HTERT RPE-1 (cell line): ENCODE data around the gene GINS1.

Experiments
- in situ Hi-C: fragments of 300-500 bp; cut with MboI; formaldehyde crosslinking; loops from 4 replicates; pipeline ENCODE4 v1.14.3; 2020; ENCODE audit warnings: low sequenced_read_pairs

The GINS1 gene

GRCh38 chr20:25453035-25453810, 45.8 kb downstream of the GINS1 start:
- in situ Hi-C loops: no loop called here

GRCh38 chr20:25454153-25454900, 46.9 kb downstream of the GINS1 start:
- in situ Hi-C loops: no loop called here

DNA sequence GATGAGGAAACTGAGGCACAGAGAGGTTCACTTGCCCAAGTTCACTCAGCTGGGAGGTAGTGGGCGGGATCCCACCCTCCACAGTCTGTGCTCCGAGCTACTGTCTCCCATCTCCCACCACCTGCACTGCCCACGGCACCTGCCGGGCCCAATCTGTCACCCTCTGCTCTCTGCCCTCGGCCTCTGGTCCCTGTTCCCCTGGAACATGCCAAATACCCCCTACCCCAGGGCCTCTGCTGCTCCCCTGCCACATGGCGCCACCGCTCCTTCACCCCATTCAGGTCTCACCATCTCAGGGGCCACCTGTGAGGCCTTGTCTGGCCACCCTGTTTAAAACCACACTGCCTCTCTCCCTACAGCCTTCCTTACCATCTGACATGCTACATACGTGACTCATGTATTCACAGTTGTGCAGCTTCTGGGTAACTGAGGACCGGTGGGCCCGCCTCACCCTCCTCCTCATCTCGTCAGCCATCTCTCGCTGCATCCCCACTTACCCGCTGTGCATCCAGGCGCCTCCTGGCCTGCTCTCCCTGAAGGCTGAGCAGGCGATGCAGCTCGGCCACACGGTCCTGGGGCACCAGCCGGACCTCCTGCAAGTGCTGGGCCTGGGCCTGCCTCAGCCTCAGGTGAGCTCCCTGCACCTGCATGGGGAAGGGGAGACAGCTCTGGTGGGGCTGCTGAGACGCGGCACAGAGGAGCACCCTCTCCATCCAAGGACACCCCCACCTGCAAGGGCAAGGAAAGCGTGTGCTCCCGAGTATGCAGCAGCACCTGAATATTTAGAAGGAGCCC, 50.6 kb downstream of the GINS1 start:
- in situ Hi-C loops: no loop called here

DNA sequence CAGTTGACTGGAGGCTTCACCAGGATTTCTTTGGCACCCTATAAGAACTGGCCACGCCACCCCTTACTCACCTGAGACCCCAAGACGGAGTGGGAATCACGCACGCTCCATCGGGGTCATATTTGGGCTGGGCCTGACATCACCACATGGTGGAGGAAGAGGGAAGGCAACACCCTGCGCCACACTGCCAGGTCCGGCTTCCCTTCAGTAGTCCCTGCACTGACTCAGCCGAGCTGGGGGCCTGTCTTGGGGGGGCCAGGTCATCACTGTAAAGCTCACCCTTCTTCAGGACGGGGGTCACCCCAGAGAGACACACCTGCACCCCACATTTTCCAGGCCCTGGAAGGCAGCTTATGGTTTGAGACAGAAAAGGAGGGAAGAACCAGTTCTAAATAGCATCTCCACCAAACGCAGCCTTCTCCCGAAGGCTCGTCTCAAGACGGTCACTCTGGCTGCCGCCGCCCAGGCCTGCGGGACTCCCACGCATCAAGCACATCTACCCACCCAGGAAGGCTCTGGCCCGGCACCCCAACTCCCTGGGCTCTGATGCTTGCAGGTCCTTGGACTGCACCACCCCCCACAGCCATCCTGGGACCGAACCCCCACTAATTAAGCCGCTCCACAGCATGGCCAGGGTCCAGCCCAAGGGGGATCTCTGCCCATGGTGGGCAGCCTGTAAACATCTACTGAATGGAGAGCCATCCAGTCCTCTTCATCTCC, 51.8 kb downstream of the GINS1 start:
- in situ Hi-C loops: no loop called here

DNA sequence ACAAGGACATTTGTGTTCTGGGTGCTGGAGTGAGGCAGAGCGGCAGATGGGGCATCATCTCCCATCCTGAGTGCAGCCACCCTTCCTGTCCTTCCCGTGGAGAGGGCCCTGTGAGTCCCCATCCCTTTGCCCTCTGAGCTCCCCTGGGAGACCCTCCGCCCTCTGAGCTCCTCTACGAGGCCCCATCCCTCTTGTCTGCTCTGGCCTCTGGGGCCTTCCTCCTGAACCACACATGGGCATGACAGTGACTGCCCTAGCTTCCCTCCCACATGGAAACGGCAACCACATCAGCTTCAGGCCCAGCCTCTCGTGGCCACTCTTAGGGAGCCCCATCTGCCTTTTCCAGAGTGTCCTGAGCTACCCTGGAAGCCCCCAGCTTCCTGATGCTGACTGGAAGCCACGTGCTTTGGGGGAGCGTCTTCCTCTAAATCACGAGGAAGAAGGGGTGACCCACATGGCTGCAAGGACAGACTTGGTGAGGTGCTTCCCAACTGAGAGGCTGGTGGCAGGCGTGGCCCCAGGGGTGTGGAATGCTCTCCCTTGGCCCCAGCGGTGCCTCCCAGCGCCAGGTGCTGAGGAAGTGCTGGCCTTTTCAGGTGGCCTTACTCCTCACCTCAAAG, 52.6 kb downstream of the GINS1 start:
- in situ Hi-C loops: no loop called here

GRCh38 chr20:25460566-25461280, 53.2 kb downstream of the GINS1 start:
- in situ Hi-C loops: no loop called here

DNA sequence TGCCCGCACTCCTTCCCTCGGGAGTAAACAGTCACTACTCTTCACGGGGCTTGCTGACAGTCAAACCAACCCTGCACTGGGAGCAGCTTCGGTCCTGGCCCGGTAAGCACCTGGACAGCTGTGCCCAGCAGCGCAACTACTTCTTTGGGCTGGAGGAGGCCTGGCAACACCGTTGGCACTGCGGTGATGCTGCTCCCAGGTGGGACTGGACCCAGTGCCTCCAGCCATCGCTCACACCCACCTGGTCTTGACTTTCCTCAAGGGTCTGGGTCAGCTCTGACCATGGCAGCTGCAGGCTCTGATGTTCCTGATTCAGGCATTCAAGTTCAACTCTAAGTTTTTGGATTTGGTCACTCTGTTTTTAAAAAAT, 53.8 kb downstream of the GINS1 start:
- in situ Hi-C loops: no loop called here

DNA sequence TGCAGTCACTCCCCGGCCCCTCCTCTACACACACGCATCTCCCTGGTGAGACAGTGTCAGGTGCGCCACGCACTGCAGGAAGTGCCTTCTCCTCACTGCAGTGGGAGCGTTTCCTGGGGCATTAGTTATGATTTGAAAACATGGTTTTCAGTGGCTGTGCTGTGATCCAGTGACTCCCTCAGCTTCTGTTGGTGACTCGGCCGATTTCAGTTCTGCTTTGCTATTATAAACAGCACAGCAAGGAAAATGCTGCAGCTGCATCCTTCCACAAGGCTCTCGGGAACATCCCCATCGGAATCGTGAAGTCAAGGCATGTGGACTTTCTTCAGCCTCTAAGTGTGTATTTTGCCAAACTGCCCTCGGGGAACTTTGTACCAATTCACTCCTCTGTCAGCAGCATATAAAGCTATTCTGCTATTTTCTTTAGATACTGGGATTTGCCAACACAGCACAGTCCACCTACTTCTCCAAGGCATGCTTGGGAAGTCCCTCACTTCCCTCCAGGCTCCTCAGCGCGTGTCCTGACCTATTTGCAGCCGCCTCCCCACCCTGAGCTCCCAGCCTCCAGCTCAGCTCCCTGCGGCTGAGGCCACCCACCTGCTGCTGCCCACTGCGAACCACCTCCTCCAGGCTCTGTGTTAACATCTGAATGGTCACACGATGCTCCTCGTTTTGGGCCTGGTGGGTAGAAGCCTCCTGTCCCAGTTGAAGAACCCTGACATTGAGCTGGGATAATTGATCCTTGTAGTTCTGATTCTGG, 54.5 kb downstream of the GINS1 start:
- in situ Hi-C loops: no loop called here

DNA sequence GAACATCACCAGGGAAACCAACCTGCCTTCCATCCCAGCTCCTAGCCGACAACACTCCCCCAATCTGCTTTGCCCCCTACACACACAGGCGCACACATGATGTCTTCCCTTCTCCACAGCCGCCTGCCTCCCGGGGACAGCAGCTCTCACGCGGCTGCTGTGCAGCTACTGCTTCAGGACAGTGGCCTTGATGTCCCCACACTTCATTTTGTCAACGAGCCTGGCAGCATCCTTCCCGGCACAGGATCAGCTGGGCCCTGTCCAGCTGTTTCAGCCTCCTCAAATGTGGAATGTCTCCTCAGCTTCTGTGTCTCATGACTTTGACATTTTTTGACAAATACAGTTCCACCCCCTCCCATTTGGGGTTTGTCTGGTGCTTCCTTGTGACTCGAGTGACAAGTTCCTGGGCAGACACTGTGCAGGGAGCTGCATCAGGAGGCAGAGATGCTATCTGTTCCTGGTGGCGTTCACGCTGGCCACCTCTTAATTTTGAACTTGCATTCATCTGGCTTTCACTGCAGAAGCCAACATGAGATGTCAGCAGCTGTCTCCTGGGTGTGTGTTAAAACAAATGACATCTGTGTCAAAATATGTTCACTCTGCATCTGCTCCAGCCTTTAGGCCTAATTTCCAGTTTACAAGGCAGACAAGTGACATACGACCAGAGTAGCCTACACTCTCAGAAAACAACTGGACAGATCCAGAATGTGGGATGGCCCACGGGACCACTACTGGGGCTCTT, 57.2 kb downstream of the GINS1 start:
- in situ Hi-C loops: no loop called here

DNA sequence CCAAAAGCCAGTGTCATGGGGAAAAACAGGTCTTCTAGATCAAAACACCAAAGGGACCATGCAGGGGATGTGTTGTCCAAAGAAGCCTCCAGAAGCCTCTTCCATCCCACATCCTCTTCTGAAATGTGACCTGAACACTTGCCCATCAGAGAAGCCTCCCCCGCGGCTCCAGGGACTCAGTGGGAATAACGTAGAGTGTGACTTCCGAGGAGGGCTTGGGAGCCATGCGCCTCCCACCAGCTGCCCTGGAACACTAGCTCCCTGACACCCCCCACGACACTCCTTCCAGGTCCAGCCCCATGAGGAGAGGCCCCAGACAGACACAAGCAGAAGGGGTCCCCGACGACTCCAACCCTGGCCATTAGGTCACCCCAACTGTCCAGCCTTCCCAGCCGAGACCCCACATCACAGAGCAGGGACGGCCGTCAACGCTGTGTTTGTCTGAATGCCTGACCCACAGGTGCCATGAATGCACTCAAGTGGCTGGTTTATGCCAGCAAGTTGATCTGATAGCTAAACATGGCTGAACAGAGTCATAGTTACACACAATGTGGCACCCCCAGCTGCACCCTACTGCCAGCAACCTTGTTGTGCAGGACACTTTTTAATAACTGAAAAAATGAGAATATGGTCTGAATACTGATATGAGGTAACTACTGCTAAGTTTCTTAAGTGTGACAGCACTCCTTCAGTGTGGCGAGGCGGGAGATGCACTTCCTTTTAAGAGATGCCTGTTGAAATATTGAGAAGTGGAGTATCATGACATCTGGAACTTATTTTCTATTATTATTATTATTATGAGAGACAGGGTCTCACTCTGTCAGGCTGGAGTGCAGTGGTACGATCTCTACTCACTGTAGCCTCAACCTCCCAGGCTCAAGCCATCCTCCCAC, 58.0 kb downstream of the GINS1 start:
- in situ Hi-C loops: no loop called here

- in situ Hi-C loops: no loop called here
Observed at GRCh38 chr20:25466846-25467245, 59.4 kb downstream of the GINS1 start.

DNA sequence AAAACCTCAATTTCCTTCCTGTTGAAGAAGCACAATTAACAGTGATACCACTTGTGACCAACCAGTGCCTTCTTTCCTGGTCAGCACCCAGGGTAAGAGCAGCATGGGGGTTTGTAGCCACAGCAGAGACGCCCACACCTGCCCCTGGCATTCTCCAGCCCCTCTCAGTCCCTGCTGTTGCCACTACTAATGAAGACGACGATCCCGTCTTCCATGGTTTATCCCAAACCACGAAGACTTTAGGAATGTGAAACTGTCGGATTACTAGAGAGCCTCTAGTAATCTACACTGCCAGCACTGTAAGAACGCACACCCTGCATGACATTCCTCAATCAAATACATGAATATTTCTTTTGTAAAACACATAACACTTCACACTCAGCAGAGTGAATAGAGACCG, 60.0 kb downstream of the GINS1 start:
- in situ Hi-C loops: no loop called here

DNA sequence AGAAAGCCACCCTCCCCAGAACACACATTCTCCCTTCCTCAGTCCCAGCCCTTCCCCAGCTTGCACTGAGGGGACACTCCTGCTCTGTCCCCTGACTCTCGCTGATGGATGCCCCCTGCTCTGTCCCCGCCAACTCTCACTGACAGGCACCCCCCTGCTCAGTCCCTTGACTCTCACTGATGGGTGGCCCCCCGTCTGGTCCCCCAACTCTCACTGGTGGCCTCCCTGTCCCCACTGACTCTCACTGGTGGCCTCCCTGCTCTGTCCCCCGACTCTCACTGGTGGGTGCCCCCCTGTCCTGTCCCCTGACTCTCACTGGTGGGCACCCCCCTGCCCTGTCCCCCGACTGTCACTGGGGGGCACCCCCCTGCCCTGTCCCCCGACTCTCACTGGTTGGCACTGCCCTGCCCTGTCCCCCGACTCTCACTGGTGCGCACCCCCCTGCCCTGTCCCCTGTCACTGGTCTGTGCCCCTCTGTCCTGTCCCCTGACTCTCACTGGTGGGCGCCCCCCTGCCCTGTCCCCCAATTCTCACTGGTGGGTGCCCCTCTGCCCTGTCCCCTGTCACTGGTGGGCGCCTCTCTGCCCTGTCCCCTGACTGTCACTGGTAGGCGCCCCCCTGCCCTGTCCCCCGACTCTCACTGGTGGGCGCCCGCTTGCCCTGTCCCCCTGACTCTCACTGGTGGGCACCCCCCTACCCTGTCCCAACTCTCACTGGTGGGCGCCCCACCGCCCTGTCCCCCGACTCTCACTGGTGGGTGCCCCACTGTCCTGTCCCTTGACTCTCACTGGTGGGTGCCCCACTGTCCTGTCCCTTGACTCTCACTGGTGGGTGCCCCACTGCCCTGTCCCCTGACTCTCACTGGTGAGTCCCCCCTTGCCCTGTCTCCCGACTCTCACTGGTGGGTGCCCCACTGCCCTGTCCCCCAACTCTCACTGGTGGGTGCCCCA, 60.9 kb downstream of the GINS1 start:
- in situ Hi-C loops: no loop called here

- in situ Hi-C loops: no loop called here
Observed at GRCh38 chr20:25469558-25469957, 62.1 kb downstream of the GINS1 start.

DNA sequence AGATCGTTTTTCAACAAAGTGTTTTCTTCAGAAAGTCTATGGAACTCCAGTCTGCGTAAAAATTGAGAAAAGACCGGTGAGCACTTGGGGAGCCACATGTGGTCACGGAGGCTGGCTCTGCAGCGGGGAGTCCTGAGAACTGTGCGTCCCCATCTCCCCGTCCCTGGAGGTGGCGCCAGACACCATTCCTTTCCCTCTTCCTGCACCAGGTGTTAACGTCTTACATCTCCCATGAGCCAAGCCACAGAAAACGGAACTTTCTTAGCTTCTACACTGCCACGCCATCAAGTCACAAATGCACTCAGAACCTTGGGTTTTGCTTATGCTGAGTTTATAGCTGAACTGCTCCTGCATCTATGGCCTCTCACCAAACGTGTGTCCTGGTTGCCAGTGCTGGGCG, 62.6 kb downstream of the GINS1 start:
- in situ Hi-C loops: no loop called here

- in situ Hi-C loops: no loop called here
Observed at GRCh38 chr20:25471020-25471419, 63.5 kb downstream of the GINS1 start.
